Activated CD4-positive, alpha-beta T cell treated with anti-CD3 and anti-CD28 coated beads, Interleukin-2, Interleukin-6, amounts not matched to agents 100 ng/mL and 50 ng/mL, durations not matched to agents 16 hours and 8 hours (primary cell): Measurements from ENCODE around the gene NDE1.
"Not testable (repeated sequence)": the region's sequence is repeated elsewhere in the genome, so short reads cannot be mapped to it uniquely, and the experiment has no call there.

Experiments
- DNase-seq: peaks from one replicate; pipeline ENCODE4 v3.0.0-alpha.2; 2020

Gene NDE1

GRCh38 chr16:15650019-15650697 lies at the start of gene NDE1:
Gene NDE1, plus strand, starts transcription at chr16:15650245. Its CDS starts 14,534 bp downstream, at chr16:15664779.
- DNase-seq = peak; percentile 92

GRCh38 chr16:15601212-15601879 lies 48.7 kb upstream of the NDE1 start:
- DNase-seq = no peak

GRCh38 chr16:15602285-15603044 lies 47.6 kb upstream of the NDE1 start:
- DNase-seq = no peak

- no peak for DNase-seq
Observed at GRCh38 chr16:15604460-15605440, 45.3 kb upstream of the NDE1 start.

GRCh38 chr16:15605839-15606517 lies 44.1 kb upstream of the NDE1 start:
- DNase-seq = no peak

- no peak for DNase-seq
Observed at GRCh38 chr16:15606518-15607220, 43.4 kb upstream of the NDE1 start.

- DNase-seq = not testable (repeated sequence)
Observed at GRCh38 chr16:15607221-15607699, 42.8 kb upstream of the NDE1 start.

- DNase-seq = no peak
Observed at GRCh38 chr16:15607700-15608396, 42.2 kb upstream of the NDE1 start.

GRCh38 chr16:15608398-15609285 lies 41.4 kb upstream of the NDE1 start:
- no peak for DNase-seq

- DNase-seq = no peak
Observed at GRCh38 chr16:15609286-15609649, 40.8 kb upstream of the NDE1 start.

GRCh38 chr16:15610369-15610871 lies 39.6 kb upstream of the NDE1 start:
- DNase-seq = peak; percentile 27

GRCh38 chr16:15611610-15612009 lies 38.4 kb upstream of the NDE1 start:
- DNase-seq = no peak

- DNase-seq = no peak
Observed at GRCh38 chr16:15613676-15614075, 36.4 kb upstream of the NDE1 start.

- DNase-seq = no peak
Observed at GRCh38 chr16:15616012-15616411, 34.0 kb upstream of the NDE1 start.

- DNase-seq = no peak
Observed at GRCh38 chr16:15616475-15617165, 33.4 kb upstream of the NDE1 start.

- DNase-seq = no peak
Observed at GRCh38 chr16:15617901-15618300, 32.1 kb upstream of the NDE1 start.

- DNase-seq = no peak
Observed at GRCh38 chr16:15618392-15618791, 31.7 kb upstream of the NDE1 start.

GRCh38 chr16:15620611-15621195 lies 29.3 kb upstream of the NDE1 start:
- no peak for DNase-seq
